NCI-H1092 (cell line): ENCODE results near the gene C1QTNF3.
A peak's percentile ranks its signal among the peaks of the same experiment; 100 is the strongest.
"Not testable (repeated sequence)": the region's sequence is repeated elsewhere in the genome, so short reads cannot be mapped to it uniquely, and the experiment has no call there.

ENCODE experiments used
- DNase-seq: peaks from one replicate; lab custom pipeline; 2025; lab: John Stamatoyannopoulos, UW

C1QTNF3 gene

DNA sequence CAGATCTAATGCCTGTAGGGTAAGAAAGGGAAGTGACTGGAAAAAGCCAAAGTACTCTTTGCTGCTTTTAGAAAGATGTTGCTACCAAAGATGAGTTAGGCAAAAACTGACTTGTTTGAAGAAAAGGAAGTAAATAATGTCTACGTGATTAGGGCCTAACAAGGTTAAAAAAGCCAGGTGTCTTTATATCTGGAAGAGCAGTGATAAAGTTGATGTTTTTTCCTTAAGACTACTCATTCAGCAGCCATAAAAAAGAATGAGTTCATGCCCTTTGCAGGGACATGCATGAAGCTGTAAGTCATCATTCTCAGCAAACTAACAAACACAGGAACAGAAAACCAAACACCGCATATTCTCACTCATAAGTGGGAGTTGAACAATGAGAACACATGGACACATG lies 21.7 kb downstream of the C1QTNF3 start:
- no peak for DNase-seq

DNA sequence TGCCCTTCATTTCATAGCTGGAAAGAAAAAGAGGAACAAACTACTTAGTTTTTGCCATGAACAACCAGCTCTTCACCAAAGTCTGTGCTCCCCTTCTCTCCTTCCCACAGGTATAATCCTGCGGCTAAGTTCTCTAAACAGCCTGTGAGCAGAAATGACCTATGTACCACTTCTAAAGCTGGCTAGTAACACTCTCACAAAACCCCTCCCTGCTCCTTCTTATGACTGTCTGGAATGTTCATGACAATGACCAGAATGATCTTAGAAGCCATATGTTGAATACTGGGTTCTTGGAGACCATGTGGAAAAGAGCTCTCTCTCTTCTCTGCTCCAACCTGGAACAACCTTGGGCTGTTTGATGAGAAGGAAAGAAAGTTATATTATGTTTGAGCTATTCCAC lies 22.3 kb downstream of the C1QTNF3 start:
- no peak for DNase-seq

DNA sequence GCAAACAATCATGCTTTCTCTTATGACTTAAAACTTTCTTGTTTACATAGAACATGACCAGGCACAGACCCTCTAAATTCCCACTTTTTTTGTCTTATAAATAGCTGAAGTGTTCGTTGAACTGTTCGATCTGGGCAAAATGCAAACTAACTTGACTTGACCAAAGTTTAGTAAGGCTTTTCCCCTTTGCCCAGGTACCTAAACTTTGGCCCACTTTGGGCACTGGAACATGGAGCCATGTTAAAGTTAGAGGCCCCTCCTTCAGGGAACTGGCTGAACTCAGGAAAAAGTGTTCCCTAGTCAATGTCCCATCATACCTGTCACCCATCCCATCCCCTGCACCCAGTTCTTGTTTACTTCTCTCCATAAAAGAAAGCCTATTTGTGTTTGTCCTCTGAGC lies 25.8 kb downstream of the C1QTNF3 start:
- no peak for DNase-seq

DNA sequence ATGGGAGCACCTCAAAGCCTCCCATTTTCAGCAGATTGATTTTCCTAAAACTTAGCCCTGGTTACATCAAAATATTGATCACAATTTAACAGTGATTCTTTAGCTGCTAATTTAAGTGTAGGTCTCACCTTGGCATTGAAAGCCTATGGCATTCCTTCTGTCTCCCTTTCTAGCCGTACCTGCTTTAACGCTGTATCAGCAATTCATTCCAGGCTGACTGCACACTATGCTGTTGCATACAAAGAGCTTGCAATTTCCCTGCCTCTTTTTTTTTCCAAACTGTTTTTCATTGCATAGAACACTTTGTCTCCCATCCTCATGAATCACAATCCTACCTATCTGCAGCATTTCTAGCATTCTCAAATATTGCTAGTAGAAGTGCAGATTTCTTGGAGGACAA lies 26.3 kb downstream of the C1QTNF3 start:
- DNase-seq, result no peak

DNA sequence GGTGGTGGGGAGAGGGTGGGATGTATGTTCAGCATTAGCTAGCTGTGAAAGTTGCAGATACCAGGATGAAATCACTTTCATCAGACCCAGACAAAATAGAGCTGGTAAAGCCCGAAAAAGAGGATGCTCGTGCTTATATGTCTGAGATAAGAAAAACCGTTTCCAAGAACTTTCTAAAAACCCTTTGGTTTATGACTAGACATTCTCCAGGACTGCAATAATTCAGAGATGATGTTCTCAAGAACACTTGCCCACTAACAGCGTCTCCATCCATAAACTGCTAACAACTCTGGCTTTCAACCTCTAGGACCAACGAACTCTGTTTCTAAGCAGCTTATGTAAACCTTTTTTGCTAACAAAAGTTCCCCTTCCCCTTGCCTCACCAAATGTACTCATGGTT lies 26.8 kb downstream of the C1QTNF3 start:
- no peak for DNase-seq

DNA sequence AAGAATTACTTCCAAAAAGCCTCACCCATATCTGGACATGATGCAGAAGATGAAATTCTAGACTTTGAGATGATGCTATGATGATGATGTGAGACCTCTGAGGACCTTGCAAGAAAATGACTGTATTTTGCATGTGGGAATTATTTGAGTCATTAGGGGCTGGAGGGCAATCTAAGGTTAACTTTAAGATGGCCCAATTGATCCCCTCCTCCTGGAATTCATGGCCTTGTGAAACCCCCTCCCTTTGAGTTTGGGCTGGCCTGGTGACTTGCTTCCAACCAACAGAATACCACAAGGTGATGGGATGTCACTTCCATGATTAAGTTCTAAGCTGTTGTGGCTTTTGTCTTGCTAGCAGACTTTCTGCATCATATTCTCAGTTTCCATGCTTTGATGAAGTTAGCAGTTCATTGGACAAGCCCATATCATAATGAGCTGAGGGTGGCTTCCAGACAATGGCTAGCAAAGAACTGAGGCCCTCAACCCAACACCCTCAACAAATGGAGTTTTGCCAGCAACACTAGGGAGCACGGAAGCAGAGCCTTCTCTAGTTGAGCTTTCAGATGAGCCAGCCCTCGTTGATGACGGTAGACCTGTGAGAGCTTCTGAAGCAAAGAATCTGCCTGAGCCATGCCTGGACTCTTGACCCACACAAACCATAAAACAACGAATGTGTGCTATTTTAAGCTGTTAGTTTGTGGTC lies 27.7 kb downstream of the C1QTNF3 start:
- no peak for DNase-seq

DNA sequence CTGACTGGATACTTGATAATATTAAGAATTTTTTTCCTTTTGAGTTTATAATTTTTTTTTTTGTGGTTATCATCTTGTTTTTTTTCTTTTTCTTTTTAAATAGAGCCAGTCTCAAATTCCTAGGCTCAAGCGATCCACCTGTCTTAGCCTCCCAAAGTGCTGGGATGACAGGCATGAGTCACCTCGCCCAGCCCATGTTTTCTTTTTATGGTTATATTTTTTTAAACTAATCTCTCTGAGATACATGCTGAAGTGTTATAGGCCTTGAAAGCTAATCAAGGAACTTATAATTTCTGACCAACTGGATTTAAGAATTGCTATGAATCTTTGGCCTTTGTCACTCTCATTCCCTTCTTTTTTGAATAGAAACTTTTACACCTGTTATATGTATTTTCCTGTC lies 28.4 kb downstream of the C1QTNF3 start:
- DNase-seq, result no peak

DNA sequence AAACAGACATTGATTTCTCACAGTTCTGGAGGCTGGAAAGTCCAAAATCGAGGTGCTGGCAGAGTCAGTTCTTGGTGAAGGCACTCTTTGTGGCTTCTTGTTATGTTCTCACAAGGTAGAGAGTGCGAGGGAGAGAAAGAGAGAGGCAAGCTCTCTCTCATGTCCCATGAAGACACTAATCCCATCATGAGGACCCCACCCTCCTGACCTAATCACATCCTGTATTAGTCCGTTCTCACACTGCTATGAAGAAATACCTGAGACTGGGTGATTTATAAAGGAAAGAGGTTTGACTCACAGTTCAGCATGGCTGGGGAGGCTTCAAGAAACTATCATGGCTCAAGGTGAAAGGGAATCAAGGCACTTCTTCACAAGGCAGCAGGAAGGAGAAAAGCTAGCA lies 29.5 kb downstream of the C1QTNF3 start:
- no peak for DNase-seq

DNA sequence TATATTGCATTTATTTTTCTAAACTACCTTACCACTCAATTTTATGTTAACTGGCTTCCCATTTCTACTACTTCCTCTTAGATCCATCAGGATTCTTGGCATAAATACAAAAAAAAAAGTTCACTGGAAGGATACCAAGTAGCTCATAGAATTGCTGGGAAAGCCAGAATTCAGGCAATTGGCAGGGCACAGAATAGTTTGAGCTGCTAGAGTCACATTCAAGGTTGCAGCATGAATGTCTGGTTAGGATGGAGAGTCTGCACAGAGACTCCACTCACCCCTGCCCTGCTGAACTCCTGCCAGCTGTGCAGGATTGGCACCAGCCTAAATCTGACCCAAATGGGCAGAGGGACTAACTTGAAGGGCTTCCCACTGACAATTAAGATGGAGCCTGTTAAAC lies 30.2 kb downstream of the C1QTNF3 start:
- DNase-seq, result no peak

DNA sequence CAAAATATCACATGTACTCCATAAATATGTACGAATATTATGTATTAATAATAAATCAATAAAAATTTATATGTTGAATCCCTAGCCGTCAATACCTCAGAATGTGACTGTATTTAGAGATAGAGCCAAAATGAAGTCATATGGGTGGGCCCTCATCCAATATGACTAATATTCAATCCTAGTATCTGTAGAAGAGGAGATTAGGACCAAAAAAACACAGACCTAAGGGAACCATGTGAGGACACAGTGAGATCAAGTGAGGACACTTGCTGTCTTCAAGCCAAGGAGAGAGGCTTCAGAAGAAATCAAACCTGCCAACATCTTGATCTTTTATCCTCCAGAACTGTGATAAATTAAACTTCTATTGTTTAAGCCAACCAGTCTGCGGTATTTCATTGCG lies 31.5 kb downstream of the C1QTNF3 start:
- DNase-seq, result no peak

DNA sequence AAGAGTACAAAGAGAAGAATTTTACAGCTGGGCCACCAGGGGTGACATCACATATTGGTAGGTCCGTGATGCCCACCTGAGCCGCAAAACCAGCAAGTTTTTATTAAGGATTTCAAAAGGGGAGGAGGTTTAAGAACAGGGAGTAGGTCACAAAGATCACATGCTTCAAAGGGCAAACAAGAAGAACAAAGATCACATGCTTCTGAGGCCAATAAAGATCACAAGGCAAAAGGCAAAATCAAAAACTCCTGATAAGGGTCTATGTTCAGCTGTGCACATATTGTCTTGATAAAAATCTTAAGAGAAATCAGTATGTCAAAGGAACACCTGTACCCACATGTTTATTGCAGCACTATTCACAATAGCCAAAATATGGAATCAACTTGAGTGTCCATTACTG lies 32.9 kb downstream of the C1QTNF3 start:
- not testable (repeated sequence) for DNase-seq

DNA sequence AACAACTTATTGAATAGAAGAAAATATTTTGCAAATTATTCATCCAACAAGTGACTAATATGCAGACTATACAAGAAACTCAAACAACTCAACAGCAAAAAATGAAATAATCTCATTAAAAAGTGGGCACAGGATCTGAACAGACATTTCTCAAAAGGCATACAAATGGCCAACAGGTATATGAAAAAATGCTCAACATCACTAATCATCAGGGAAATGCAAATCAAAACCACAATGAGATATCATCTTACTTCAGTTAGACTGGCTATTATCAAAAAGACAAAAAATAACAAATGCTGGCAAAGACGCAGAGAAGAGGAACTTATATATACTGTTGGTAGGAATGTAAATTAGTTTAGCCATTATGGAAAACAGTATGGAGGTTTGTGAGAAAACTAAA lies 33.4 kb downstream of the C1QTNF3 start:
- DNase-seq, result no peak

DNA sequence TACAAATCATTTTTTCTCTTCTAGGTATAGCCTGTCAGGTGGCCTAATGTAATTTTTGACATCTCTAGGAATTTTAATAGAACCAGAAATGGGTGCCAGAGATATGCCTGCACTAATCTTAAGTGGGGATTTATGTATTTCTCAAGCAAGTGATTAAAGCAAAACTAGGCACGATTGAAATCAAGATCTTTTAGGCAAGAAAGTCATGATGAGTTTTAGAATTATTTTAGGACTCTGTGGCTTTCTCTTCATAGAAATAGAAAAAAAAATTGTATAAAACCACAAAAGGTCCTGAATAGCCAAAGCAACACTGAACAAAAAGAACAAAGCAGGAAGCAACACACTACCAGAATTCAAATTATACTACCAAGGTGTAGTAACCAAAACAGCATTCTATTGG lies 34.2 kb downstream of the C1QTNF3 start:
- DNase-seq, result no peak

DNA sequence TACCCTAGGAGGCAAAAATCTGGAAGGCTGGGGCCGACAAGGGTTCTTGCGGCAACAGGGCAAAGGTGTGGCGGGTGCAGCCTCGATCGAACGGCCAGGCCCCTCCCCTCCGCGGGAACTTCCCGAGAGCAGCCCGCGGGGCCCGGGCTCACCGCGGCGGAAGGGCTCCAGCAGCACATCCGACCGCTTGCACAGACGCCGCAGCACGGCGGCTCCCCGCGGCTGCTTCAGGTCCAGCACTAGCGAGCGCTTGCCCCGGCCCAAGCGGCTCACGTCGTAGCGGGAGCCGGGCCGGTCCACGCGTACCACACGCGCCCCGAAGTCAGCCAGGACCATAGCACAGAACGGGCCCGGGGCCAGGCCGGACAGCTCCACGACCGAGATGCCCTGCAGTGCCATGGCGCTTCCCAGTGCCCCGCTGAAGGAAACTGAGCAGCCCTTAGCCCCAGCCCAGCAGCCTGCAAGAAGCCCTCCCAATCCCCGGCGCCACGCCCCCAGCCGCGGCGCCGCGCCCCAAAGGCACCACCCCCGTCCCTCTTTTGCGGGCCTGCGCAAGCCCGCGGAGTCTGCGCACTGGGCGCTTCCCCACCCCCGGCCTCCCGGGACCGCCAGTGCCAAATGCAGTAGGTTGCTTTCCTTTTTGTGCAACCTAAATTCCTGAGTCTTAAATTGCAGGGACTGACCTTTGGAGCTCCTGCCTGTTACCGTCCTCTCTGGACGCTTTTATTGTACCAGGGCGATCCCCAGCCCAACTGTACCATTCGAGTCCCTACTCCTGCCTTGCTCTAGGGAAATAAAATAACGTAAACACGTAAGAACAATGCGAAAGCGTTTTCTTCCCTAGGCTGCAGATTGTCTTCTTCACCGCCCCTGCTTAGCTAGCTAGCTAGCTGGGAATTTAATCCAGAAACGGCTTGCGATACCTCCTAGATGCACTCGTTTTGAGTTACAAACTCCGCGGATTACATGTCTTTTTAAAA lies 35.1 kb downstream of the C1QTNF3 start, which contains the start of gene AMACR:
TSS of gene AMACR (minus strand) at position 430 of the 980 bp plus-strand sequence. CDS start at position 399, 31 bp downstream.
- DNase-seq, result peak; percentile 92

DNA sequence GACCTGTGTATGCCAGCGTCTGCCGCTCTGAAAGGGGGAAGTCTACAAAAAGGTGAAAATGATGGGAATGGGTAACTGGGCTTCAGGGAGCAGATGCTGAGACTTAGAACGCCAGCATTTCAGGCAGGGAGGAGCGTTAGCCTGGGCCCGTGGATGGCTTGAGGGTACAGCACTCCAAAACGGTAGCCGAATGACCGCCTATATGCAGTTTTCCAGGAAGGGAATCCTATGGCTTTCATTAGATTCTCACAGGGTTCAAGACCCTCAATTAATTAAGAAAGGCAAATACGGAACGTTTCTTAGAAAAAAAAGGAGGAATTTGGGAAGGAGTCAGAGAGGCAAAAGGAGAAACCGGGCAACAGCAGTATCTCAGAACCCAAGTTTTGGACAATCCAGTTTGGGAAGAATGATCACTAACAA lies 35.8 kb downstream of the C1QTNF3 start:
- DNase-seq, result no peak

DNA sequence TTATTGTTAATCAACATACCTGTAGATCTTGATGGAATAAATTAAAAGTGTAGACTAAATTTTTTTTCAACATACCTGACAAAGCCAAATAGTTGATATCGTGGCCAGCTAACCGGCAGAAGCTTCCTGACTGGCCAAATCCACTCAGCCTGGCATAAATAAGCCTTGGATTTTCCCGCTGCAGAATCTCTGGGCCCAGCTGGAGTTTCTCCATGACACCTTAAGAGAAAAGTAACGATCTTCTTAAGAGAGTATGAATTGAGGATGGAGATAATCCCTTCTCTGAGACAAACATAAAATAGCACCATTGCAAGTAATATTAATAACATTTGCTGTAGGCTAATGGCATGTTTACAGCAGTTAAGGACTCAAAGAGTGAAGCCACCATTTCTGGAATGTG lies 37.3 kb downstream of the C1QTNF3 start:
- no peak for DNase-seq

DNA sequence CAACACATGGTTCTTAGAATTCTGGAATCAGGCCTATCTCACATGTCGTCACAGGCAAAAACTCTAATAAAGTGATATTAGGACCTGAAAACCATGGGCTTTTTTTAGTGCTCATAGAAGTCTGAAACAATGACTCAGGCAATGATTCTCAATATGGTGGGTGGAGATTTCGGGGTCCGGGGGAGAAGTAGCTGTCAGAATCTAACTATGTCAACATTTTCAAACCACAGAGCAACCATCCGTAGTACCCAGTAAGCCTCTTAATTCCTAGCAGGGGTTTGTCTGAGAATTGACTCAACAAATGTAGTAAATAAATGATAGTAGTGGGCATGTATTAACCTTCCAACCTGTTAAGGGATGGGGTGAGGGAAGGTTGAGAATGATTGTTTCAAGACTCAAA lies 37.8 kb downstream of the C1QTNF3 start:
- no peak for DNase-seq

DNA sequence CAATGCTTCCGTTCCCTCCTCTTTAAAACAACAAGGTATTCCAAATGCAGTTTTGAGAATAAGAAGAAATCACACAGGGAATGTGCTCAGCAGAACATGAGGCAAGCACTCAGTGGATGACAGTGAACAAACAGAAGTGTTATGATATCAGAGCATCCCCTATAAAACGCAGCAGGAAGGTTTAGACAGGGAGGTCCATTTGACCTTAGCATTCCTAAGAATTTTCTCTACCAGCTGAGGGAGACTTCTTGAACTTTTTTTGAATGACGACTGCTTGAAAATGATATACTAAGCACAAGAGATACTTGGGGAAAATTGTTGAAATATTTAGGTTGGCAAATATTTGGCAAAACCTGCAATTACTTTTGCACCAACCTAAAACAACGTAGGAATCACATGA lies 39.1 kb downstream of the C1QTNF3 start:
- no peak for DNase-seq

DNA sequence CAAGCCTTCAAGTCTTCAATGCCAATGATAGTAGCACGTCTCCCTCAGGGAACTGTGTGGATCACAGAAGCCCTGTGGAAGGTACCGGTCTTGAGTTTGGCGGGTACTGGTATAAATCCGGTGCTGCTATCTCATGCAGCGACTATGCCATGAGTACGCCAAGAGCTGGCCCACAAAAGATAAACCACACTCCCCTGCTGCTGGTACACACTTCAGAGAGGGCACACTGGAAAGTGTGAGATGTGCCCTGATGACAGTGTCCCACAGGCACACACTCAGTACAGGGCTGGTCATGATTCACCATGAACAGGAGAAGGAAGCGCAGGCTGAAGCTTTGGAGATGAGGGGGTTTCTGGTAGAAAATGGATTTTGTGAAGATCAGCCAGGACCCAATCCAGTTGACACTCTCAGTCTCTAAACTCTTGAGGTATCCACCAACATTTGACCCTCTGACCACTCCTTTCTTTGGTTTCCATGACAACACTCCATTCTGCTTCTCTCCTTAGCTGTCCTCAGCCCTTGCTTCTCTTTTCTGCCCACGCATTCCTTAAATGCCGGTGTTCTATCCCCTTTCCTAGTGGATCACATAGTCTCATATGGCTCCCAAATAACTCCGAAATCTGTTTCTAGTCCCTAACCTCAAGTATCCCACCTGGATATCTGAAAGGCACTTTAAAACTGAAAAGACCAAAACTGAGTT lies 40.2 kb downstream of the C1QTNF3 start:
- no peak for DNase-seq

DNA sequence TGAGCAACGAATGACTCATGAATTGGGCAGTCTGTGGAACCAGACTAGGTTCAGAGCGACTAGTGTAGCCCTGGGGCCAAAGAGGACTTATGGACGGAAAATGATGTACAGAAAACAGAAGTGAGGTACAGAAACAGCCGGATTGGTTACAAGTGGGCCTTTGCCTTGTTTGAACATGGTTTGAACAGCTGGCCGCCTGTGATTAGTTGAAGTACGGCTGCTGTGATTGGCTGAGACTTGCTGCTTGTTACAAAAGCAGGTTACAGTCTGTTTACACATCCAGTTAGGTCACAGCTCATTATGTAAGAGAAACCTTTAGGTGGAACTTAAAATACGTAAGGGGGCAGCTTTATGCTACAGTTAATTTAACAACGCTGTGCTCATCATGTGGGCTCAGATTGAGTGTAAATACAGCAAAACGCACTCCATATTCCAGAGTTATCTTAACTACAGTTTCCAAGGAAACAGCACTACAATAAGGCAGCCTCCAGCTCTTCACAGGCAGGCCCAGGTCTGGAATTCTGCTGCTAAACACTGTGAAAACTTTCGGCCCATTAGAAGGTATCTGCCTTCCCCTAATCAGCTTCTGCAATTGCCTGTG lies 41.7 kb downstream of the C1QTNF3 start:
- DNase-seq, result peak; percentile 96

DNA sequence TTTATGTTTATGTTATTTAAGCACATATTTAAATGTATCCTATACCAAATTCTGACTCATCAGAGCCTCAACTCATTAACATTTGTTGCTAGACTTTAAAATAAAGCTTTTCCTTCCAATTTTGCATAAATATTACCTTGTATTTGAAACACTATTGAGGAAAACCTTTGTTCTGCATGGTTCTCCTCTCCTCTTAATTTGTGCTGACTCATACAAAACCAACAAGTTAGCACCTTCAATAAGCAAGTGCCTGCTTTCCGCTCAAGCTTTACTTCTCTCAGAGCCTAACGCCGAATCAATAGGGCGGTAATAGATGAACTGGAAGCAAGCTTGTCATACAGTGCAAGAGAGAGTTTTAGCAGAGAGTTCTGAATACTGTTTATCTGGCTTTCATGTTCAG lies 43.0 kb downstream of the C1QTNF3 start:
- DNase-seq, result no peak

DNA sequence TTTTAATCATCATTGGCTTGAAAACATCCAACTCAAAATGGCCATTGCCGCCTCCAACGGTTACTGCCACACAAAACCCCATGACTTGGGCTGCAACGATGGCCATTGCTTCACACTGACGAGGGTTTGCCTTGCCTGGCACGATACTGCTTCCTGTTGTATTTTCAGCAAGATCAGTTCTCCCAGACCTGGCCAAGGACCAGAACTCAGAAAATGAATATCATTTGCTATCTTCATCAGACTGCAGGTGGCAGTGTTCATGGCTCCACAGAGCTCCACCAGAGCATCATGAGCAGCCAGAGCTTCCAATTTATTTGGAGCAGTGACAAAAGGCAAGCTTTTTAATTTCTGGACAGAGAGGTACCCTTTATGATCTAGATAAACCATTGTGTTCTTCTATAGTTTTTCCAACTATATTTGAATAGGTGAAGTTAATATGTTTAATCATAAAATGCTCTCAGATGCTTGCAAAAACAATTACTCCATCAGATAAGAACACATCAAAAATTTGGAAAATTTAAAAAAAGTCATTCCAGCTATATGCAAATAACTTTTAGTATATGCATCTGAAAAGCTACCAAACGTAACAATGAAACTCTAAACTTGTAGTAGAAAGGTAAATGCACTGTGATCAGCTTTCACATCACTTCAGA lies 45.6 kb downstream of the C1QTNF3 start:
- DNase-seq, result peak; percentile 80
